GM19238 (cell line): ENCODE measurements around the gene CCDC6.
"Not testable (repeated sequence)": the region's sequence is repeated elsewhere in the genome, so short reads cannot be mapped to it uniquely, and the experiment has no call there.

Source experiments
- DNase-seq: peaks from one replicate; pipeline ENCODE4 v3.0.0; 2011; ENCODE audit warnings: low spot score; ENCODE audit not compliant: insufficient read length

CCDC6 gene

DNA sequence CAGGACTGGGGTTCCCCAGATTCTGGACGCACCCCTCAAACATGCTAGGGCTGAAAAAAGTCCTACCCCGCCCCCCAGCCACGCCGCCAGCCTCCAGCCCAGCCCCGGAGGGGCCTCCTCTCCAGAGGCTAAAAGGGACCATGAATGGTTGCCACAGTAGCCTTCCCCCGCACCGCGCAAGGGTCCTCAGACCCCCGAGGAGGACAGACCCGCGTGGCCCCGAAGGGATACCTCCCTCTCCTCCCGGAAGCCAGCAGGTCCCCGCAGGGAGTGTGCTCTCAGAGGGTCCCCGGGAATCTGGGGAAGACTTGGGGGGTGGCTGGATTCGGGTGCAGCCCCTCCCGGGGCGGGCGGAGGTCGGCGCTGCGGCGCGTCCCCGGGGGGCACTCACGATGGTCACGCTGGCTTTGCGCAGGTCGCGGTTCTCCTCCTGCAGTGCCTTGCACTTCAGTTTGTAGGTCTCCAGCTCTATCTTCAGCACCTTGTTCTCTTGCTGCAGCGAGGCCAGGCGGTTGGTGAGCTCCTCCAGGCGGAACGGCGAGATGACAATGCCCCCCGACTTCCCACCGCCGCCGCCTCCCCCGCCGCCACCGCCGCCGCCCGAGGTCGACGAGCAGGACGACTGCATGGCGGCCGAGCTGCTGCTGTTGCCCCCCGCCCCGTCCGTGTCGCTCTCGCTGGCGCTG is 482 bp downstream of the CCDC6 start:
- DNase-seq, result no peak

DNA sequence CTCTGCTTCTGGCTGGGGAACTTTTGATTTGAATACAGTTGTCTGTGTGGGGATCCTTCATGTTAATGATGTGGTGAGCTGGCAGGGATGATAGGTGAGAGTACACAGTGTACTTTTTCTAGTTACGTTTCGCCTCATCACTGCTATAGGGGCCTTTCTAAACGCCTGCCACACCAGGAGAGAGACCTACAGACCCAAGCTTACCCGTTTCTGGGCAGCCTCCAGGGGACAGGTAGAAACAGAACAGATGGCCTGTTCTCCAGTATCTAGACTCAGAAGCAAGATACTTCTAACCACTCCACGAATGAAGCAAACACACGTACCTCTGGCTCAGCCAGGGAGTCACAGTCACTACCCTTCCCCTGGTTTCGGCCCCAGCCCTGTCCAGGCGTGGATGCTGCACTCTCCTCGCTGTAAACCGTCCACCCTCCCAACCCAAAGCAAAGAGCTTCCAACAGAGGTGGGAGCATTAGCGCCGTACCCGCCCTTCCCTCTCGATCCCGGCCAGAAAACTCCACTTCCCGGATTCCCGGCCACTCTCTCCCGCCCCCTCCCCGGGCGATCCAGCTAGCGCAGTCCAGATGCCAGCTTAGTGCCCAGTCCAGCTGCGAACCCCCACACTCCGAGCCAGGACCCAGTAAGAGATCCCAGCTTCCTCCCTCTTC is 1.2 kb downstream of the CCDC6 start:
- DNase-seq, result peak; percentile 45

- no peak for DNase-seq
Measured at GRCh38 chr10:59904426-59905065, 1.8 kb downstream of the CCDC6 start.

DNA sequence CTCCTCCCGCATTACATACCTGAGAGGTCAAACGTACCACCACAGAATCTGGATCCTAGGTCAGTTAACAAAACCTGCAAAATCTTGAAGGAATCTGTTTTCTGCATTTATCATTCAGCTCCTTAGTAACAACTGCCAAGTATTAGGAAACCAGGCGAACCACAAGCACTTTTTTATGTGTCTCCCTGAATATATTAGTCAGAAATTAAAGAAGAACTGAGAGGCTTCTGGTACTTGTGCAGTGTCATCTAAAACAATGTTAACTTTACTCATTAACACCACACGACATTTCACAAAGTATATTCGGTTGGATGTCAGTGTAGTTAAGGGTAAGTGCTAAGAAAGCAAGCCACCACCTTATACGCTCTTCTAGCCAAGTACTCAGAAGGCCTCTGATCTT is 2.5 kb downstream of the CCDC6 start:
- no peak for DNase-seq

- no peak for DNase-seq
Measured at GRCh38 chr10:59902016-59902415, 4.3 kb downstream of the CCDC6 start.

- no peak for DNase-seq
Measured at GRCh38 chr10:59901470-59901869, 4.9 kb downstream of the CCDC6 start.

DNA sequence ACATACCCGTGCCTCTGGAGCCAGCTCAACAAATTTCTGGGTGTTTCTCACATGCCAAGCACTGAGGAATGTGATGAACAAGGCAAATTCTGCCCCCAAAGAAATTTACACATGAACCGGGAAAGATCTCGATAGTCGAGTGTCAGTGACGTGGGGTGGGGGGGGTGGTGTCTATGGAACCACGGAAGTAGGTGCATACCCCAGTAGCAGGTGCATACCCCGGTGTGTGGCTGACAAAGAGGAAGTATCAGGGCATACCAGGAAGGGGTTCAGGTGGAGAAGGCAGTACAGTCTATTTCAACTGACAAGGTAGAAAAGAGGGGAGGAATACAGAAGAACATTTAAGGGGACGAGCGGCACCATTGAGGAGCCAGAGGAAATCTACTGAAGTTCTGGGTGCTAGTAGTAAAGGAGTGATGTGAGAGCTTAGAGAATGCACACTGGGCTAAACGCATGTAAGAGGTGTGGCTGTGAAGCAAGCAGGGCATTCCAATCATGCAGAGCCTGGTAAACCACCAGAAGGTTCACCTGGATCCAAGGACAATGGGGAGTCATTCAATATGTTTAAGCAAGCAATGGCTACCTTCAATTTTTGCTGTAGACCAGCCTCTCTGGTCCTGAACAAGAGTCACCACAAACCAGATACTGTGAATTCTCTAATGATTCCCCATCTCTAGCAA is 6.2 kb downstream of the CCDC6 start:
- no peak for DNase-seq

DNA sequence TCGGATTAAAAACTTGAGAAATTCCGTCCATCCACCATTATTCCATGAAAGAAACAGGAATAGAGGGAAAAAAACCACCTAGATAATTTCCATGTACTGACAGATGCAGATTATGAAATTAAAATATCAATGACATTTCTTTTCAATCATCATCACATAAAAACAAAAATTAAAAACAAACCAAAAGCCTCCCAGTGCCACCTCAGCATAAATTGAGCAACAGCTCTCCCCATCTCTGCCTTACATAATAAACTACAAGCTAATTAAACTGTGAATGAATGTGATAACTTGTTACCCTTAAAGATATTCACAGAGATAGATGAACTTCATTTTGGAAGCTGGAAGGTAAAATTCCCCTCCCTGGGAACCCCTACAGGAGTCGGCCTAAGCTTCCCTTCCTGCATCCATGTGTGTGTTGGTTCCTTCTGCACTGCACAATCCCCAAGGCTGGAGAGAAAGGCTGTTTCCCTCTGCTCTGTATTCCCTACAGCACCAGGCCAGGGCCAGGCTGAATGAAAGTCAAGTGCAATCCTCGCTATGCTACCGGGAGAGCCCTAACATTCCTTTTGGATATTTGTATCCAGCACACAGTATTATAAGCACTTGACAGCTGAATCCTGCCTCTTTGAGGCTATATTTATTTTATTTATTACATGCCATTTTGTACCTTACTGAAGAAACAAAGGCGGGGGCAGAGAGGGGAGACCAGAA is 8.1 kb downstream of the CCDC6 start:
- no peak for DNase-seq

- no peak for DNase-seq
Measured at GRCh38 chr10:59896191-59896590, 10.2 kb downstream of the CCDC6 start.

DNA sequence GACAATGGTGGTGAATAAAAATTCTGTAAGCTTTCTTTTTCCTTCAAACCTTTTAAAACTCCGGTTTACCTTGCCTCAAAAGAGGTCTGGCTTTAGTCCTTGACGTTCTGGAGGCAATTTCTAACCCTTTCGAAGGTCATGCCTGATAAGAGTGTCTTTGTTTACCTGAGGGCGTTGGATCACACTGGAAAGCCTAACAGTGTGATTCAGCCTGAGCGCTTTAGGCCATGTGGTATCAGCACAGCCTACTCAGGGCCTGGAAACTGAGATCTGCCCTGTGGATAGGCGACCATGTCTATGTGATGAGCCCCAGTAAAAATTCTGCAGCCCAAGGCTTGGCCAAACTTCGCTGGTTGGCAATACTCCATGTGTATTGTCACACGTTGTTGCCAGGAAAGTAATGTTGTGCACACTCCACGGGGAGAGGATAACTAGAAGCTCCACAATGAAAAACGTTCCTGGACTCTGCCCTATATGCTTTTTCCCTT is 10.7 kb downstream of the CCDC6 start:
- no peak for DNase-seq

GRCh38 chr10:59894114-59894513 is 12.2 kb downstream of the CCDC6 start:
- no peak for DNase-seq

GRCh38 chr10:59892697-59893096 is 13.7 kb downstream of the CCDC6 start:
- DNase-seq, result no peak

- no peak for DNase-seq
Measured at GRCh38 chr10:59891936-59892335, 14.4 kb downstream of the CCDC6 start.

DNA sequence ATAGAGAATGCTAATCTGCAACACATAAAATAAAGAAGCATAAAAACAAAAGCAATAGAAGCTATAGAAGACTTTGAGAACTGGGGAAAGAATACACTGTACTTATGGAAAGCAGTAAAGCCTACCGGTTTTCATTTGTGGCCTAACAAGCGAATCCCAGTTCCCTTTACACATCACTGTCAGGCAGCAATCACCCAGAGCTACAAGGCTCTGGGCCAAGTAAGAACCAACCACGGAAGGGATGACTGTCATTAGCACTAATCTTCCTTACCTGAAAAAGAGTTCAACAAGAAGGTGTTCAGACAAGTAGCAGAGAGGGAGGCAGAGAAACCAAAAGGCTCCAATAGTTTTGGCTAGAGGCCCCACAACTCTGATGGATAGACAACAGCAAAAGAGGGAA is 15.0 kb downstream of the CCDC6 start:
- no peak for DNase-seq

GRCh38 chr10:59888781-59889435 is 17.4 kb downstream of the CCDC6 start:
- no peak for DNase-seq

- DNase-seq, result no peak
Measured at GRCh38 chr10:59887972-59888640, 18.2 kb downstream of the CCDC6 start.

- no peak for DNase-seq
Measured at GRCh38 chr10:59887006-59887405, 19.4 kb downstream of the CCDC6 start.

GRCh38 chr10:59885430-59886134 is 20.8 kb downstream of the CCDC6 start:
- DNase-seq, result peak; percentile 69

DNA sequence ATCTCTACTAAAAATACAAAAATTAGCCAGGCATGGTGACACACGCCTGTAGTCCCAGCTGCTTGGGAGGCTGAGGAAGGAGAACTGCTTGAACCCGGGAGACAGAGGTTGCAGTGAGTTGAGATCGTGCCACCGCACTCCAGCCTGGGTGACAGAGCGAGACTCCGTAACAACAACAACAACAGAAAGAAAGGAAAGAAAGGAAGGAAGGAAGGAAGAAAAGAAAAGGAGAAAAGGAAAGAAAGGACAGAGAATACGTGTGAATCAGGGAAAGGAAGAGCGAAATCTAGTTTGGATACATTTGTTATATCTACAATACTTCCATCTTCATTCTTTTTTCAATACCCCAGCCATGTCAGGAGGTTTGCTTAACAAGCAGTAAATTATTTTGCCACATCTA is 21.5 kb downstream of the CCDC6 start:
- not testable (repeated sequence) for DNase-seq

GRCh38 chr10:59881640-59882039 is 24.7 kb downstream of the CCDC6 start:
- no peak for DNase-seq
